ENCODE results near the gene CABCOCO1. TPM values are rescaled to one million over a fixed set of nuclear protein-coding genes. Genes with fewer than 3 reads are reported as not detected.
A peak's percentile ranks its signal among the peaks of the same experiment; 100 is the strongest.

Gene CABCOCO1
- total and polyA plus RNA-seq, 9 of the 15 experiments (the other 6 are each of a cell fraction or from before 2014, with no cell fraction given): 0.04 TPM; not detected in 8

DNA sequence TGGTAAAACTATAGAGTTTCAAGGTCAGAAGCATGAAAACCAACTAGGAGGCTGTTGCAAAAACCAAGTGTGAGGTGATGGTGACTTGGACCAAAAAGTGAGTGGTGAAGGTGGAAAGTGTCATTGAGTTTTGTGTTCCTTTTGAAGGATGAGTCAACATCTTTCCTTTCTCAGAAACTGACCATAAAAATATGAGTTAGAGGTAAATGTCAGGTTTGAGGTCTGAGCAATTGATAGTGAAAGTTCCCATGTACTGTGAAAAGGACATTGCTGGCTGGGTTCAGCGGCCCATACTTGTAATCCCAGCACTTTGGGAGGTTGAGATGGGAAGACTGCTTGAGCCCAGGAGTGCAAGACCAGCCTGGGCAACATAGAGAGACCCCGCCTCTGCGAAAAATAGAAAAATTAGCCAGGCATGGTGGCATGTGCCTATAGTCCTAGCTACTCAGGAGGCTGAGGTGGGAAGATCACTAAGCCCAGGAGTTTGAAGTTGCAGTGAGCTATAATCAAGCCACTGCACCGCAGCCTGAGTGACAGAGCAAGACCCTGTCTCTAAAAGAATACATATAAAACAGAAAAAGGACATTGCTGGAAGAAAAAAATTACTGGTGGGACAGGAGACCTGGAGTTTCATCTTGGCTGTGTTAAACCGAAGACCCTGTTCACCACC lies 149.5 kb downstream of the CABCOCO1 start (continued):
- no peak for TF ChIP-seq NONO (IDR thresholded peaks at IDR 0.05; ENCODE audit: low read depth in 2 of 2, low read length in 1 of 2)
- no peak for TF ChIP-seq NCOA1 (IDR thresholded peaks at IDR 0.05; ENCODE audit: low read depth)
- TF ChIP-seq BRF2 (IDR thresholded peaks at IDR 0.05; ENCODE audit: borderline replicate concordance, insufficient read depth, insufficient read length): no peak
- TF ChIP-seq, protein P1, sequence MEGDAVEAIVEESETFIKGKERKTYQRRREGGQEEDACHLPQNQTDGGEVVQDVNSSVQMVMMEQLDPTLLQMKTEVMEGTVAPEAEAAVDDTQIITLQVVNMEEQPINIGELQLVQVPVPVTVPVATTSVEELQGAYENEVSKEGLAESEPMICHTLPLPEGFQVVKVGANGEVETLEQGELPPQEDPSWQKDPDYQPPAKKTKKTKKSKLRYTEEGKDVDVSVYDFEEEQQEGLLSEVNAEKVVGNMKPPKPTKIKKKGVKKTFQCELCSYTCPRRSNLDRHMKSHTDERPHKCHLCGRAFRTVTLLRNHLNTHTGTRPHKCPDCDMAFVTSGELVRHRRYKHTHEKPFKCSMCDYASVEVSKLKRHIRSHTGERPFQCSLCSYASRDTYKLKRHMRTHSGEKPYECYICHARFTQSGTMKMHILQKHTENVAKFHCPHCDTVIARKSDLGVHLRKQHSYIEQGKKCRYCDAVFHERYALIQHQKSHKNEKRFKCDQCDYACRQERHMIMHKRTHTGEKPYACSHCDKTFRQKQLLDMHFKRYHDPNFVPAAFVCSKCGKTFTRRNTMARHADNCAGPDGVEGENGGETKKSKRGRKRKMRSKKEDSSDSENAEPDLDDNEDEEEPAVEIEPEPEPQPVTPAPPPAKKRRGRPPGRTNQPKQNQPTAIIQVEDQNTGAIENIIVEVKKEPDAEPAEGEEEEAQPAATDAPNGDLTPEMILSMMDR (IDR thresholded peaks at IDR 0.05 in 2 of 3, conservative IDR thresholded peaks at IDR 0.05 in 1 of 3; ENCODE audit: insufficient read depth in 2 of 3, low read depth in 1 of 3, low read length in 3 of 3): no peak
- TF ChIP-seq MEIS2 (IDR thresholded peaks at IDR 0.05; ENCODE audit: partially characterized antibody): peak; percentile 85
- TF ChIP-seq BRCA1 (IDR thresholded peaks at IDR 0.05): no peak
- no peak for TF ChIP-seq BRCA1 (CRISPR knock-in tag; IDR thresholded peaks at IDR 0.05)
- no peak for TF ChIP-seq MTA3 (IDR thresholded peaks at IDR 0.05; ENCODE audit: borderline replicate concordance)
- TF ChIP-seq SMARCA5 (IDR thresholded peaks at IDR 0.05): no peak
- no peak for TF ChIP-seq HCFC1 (IDR thresholded peaks at IDR 0.05; ENCODE audit: low read depth, low read length)
- no peak for TF ChIP-seq ZNF778 (CRISPR knock-in tag; IDR thresholded peaks at IDR 0.05)
- no peak for TF ChIP-seq ELF2 (CRISPR knock-in tag; IDR thresholded peaks at IDR 0.05)
- TF ChIP-seq GABPB2 (CRISPR knock-in tag; conservative IDR thresholded peaks at IDR 0.05): no peak
- no peak for TF ChIP-seq HDGF (IDR thresholded peaks at IDR 0.05)
- TF ChIP-seq KLF1 (tag; IDR thresholded peaks at IDR 0.05): no peak
- TF ChIP-seq ZNF445 (CRISPR knock-in tag; IDR thresholded peaks at IDR 0.05; ENCODE audit: low read depth): no peak
- TF ChIP-seq, protein P2, sequence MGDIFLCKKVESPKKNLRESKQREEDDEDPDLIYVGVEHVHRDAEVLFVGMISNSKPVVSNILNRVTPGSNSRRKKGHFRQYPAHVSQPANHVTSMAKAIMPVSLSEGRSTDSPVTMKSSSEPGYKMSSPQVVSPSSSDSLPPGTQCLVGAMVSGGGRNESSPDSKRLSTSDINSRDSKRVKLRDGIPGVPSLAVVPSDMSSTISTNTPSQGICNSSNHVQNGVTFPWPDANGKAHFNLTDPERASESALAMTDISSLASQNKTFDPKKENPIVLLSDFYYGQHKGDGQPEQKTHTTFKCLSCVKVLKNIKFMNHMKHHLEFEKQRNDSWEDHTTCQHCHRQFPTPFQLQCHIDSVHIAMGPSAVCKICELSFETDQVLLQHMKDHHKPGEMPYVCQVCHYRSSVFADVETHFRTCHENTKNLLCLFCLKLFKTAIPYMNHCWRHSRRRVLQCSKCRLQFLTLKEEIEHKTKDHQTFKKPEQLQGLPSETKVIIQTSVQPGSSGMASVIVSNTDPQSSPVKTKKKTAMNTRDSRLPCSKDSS (IDR thresholded peaks at IDR 0.05; ENCODE audit: low read depth, partially characterized antibody): no peak
- TF ChIP-seq ARID1B (IDR thresholded peaks at IDR 0.05): peak; percentile 55; the same call in 1 of the 2 replicates
- TF ChIP-seq NFE2 (IDR thresholded peaks at IDR 0.05; ENCODE audit: low read depth): peak; percentile 75; the same call in 1 of the 2 replicates
- no peak for TF ChIP-seq ILK (tag; IDR thresholded peaks at IDR 0.05; ENCODE audit: borderline replicate concordance, low read depth)
- TF ChIP-seq, protein P3, sequence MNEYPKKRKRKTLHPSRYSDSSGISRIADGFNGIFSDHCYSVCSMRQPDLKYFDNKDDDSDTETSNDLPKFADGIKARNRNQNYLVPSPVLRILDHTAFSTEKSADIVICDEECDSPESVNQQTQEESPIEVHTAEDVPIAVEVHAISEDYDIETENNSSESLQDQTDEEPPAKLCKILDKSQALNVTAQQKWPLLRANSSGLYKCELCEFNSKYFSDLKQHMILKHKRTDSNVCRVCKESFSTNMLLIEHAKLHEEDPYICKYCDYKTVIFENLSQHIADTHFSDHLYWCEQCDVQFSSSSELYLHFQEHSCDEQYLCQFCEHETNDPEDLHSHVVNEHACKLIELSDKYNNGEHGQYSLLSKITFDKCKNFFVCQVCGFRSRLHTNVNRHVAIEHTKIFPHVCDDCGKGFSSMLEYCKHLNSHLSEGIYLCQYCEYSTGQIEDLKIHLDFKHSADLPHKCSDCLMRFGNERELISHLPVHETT (CRISPR knock-in tag; conservative IDR thresholded peaks at IDR 0.05 in 1 of 2, IDR thresholded peaks at IDR 0.05 in 1 of 2): no peak

All from K562 (cell line).